Iris pigment epithelial cell (primary cell): Measurements from ENCODE around the gene TYMS.

Source experiments
- DNase-seq: peaks from one replicate; pipeline ENCODE4 v3.0.0-alpha.2; 2011; ENCODE audit warnings: low read depth

TYMS gene

DNA sequence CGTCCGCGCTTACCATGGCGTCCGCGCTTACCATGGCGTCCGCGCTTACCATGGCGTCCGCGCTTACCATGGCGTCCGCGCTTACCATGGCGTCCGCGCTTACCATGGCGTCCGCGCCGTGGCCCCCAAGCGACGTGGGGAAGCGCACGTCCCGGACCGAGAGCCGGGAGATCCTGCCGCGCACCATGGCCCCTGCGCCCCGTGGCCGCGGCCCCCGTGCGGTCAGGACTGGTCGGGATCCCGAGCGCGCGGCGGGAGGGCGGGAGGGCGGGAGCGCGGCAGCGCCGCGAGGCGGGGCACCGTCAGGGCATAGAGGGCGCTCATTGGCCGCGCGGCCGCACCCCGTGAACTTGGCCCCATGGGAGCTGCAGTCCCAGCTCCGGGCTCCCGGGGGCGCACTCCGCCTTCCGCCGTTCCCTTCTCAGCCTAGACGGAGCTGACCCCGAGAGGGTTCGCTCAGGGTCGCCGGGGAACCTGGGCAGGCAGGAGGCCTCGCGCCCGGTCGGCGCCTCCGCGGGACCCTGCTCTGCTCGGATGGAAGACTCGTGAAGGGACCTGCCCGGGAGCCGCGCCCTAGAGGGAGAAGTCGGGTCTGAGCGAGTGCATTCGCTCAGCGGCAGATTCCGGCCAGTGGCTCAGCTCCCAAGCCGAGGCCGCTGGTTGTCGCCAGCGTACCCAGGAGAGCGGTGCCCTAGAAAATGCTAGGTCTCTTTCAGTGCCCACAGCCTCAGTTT is 55.1 kb downstream of the TYMS start, which contains the start of gene ENOSF1:
ENOSF1 (minus strand) TSS at position 230 of the 734 bp plus-strand sequence; CDS start at position 187, 43 bp downstream.
- DNase-seq: peak; percentile 84

DNA sequence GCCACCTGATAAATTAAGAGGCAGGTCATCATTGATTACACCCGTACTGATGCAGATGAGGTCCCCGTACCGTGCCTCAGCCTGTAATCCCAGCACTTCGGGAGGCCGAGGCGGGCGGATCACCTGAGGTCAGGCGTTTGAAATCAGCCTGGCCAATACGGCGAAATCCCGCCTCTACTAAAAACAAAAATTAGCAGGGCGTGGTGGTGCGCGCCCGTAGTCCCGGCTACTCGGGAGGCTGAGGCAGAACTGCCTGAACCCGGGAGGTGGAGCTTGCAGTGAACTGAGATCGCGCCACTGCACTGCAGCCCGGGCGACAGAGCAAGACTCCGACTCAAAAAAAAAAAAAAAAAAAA is 55.7 kb downstream of the TYMS start:
- no peak for DNase-seq

DNA sequence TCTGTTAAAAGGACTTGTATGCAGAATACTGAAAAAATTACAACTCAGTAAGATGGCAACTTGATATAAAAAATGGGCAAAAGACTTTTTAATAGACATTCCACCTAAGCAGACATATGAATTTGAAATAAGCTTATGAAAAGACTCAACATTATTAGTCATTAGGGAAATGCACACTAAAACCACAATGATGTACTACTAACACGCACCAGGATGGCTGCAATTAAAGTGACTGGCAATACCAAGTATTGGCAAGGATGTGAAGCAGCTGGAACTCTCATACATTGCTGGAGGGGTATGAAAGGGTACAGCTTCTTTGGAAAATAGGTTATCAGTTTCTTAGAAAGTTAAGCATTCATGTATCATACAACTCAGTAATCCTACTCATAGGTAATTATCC is 58.2 kb downstream of the TYMS start:
- peak; percentile 65 for DNase-seq

DNA sequence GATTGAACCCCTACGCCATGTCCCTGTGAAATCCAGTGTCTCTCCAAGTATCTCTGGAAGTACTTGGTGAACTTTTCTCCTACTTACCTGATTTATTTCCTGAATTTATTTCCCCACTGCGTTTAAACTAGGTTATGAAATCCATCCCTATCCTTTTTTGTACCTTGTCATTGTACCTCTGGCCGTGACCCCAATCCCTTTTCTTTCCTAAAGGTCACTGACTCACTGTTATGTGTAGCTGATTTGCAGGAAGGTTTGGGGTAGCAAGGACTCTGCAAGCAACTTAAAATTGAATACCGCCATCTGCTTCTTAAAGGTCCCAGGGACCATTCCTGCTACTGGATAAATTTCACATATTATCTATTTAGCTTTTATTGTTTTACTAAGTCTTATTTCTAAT is 59.5 kb downstream of the TYMS start:
- no peak for DNase-seq
